Ectodermal cell (in vitro differentiated cells): ENCODE measurements around the gene NOS1AP.

Experiments used
- H3K27ac ChIP-seq: 2 replicates; pipeline ENCODE4 v1.7.0; 2013; ENCODE audit warnings: mild to moderate bottlenecking, low read depth, low read length; ENCODE audit not compliant: insufficient read depth, poor library complexity, severe bottlenecking
- H3K27me3 ChIP-seq: 2 replicates; pipeline ENCODE4 v1.7.0; 2013; ENCODE audit warnings: mild to moderate bottlenecking, low read length; ENCODE audit not compliant: insufficient read depth, control insufficient read depth, poor library complexity, severe bottlenecking
- H3K36me3 ChIP-seq: one replicate; pipeline ENCODE4 v1.7.0; 2013; ENCODE audit warnings: low read length; ENCODE audit not compliant: control insufficient read depth, insufficient read depth
- H3K4me1 ChIP-seq: one replicate; pipeline ENCODE4 v1.7.0; 2013; ENCODE audit warnings: low read length; ENCODE audit not compliant: control insufficient read depth, insufficient read depth
- H3K4me3 ChIP-seq: 2 replicates; pipeline ENCODE4 v1.7.0; 2013; ENCODE audit warnings: low read depth, low read length, control low read depth; ENCODE audit not compliant: insufficient read depth
- H3K9me3 ChIP-seq: 2 replicates; pipeline ENCODE4 v1.7.0; 2013; ENCODE audit warnings: mild to moderate bottlenecking, low read length, moderate library complexity; ENCODE audit not compliant: control insufficient read depth
- WGBS, 2 experiments: methylation state at CpG; one replicate each; pipeline ENCODE4 v1.1.7; 2013; ENCODE audit warnings: missing lambda C conversion rate in 2 of 2; 5-methylcytosine and 5-hydroxymethylcytosine counted together

Gene NOS1AP

DNA sequence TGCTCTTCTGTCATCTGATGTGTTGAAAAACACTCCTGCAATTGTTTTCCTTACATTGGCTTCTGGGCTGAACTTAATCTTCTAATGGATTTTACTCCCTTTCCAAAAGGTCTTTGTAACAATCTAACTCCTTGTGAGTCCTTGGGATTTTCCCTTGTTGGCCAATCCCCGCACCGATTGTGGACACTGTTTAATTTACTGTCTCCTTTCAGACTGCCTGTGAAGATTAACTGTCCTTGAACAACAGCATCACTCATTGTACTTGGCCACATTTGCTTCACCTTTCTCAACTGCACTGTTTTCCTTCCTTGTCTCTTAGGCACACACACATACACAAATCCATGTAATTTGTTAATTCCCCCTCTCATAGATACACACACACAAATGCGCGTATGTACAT is 186.8 kb downstream of the NOS1AP start:
- Histone ChIP-seq H3K4me3 (no peak overlapping the region), H3K4me1 (peaks cover 15% of the 10 kb centered on the region), H3K27ac (no peak overlapping the region), H3K27me3 (no peaks in the 10 kb centered on the region), H3K9me3 (no peaks in the 10 kb centered on the region), H3K36me3 (no peaks in the 10 kb centered on the region)
- 92 to 96% methylated on average over 4 of the region's 4 CpGs for WGBS, 2 experiments

GRCh38 chr1:162258394-162258793 is 188.9 kb downstream of the NOS1AP start:
- peaks cover 11% of the 10 kb centered on the region for H3K4me1 ChIP-seq
- H3K9me3 ChIP-seq, result no peaks in the 10 kb centered on the region
- 93 to 100% methylated on average over 2 of the region's 2 CpGs for WGBS, 2 experiments
- H3K36me3 ChIP-seq, result no peaks in the 10 kb centered on the region
- no peak overlapping the region for H3K4me3 ChIP-seq
- H3K27ac ChIP-seq, result no peak overlapping the region
- H3K27me3 ChIP-seq, result no peaks in the 10 kb centered on the region

DNA sequence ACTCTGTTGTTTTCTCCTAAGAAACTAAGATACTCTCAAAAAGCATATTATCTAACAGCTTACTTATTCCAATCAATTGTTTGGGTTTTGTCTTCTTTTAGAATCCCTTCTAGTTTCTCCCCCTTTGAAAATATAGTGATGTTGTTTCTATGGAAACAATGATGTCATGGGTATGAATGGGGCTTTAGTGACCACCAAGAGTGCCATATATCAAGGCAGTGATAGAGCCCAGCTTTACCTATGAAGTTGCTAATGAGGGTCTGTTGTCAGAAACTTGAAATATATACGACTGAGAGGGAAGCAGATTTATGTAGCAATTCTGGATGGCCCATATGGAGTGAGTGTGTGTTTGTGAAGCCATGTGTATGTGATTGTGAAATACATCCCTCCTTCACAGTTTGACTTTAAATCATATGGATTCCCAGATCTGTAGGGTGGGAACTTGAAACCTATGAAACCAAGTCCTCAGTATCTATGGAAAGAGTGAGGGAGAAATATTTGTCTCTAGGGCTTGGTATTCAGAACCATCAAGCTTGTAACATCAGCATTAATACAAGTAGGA is 190.5 kb downstream of the NOS1AP start:
- Histone ChIP-seq H3K4me1 (peaks cover 4% of the 10 kb centered on the region), H3K27ac (no peak overlapping the region), H3K36me3 (no peaks in the 10 kb centered on the region), H3K27me3 (no peaks in the 10 kb centered on the region), H3K4me3 (no peak overlapping the region), H3K9me3 (no peaks in the 10 kb centered on the region)
- WGBS, 2 experiments, result 72 to 80% methylated on average over 1 of the region's 1 CpG

GRCh38 chr1:162264108-162264507 is 194.6 kb downstream of the NOS1AP start:
- Histone ChIP-seq H3K9me3 (no peaks in the 10 kb centered on the region), H3K36me3 (no peaks in the 10 kb centered on the region), H3K4me1 (peaks cover 3% of the 10 kb centered on the region), H3K27ac (no peak overlapping the region), H3K27me3 (no peaks in the 10 kb centered on the region), H3K4me3 (no peak overlapping the region)
- 73% methylated on average over 1 of the region's 1 CpG for WGBS, 2 experiments

- WGBS, 2 experiments, result 91 to 95% methylated on average over 4 of the region's 4 CpGs
- no peaks in the 10 kb centered on the region for H3K36me3 ChIP-seq
- H3K4me1 ChIP-seq, result peaks cover 7% of the 10 kb centered on the region
- H3K27me3 ChIP-seq, result no peaks in the 10 kb centered on the region
- no peak overlapping the region for H3K4me3 ChIP-seq
- H3K27ac ChIP-seq, result no peak overlapping the region
- H3K9me3 ChIP-seq, result no peaks in the 10 kb centered on the region
These were observed 196.5 kb downstream of the NOS1AP start for GRCh38 chr1:162265983-162266382.

- Histone ChIP-seq H3K27ac (no peak overlapping the region), H3K4me3 (no peak overlapping the region), H3K9me3 (no peaks in the 10 kb centered on the region), H3K27me3 (no peaks in the 10 kb centered on the region), H3K36me3 (no peaks in the 10 kb centered on the region), H3K4me1 (peaks cover 7% of the 10 kb centered on the region)
- 91 to 92% methylated on average over 6 of the region's 6 CpGs for WGBS, 2 experiments
These were observed 200.7 kb downstream of the NOS1AP start for GRCh38 chr1:162270016-162270770.

- H3K4me1 ChIP-seq, result peaks cover 7% of the 10 kb centered on the region
- H3K4me3 ChIP-seq, result no peak overlapping the region
- no peak overlapping the region for H3K27ac ChIP-seq
- H3K9me3 ChIP-seq, result no peaks in the 10 kb centered on the region
- no peaks in the 10 kb centered on the region for H3K36me3 ChIP-seq
- no peaks in the 10 kb centered on the region for H3K27me3 ChIP-seq
- WGBS, 2 experiments, result 94 to 99% methylated on average over 3 of the region's 3 CpGs
These were observed 202.5 kb downstream of the NOS1AP start for GRCh38 chr1:162271972-162272371.

DNA sequence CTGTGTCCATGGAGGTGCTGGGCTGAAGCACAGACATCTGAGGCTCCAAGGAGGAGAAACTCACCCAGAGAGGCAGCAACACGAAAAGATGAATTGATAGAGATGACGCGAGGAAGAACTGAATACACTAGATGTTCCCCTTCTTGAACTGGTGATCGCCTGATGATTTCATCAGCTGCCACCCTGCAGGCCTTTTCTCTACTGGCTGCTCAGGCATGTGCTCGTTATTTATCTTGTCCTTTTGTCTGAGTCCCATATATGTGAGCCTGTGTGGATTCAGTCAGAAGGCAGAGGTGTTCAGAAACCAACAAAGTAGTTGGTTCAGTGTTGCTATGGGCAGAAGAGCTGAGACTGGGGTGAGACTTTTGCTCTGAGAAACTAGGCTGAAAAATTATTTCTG is 202.9 kb downstream of the NOS1AP start:
- Histone ChIP-seq H3K36me3 (no peaks in the 10 kb centered on the region), H3K27ac (no peak overlapping the region), H3K4me3 (no peak overlapping the region), H3K27me3 (no peaks in the 10 kb centered on the region), H3K4me1 (peaks cover 7% of the 10 kb centered on the region), H3K9me3 (no peaks in the 10 kb centered on the region)
- WGBS, 2 experiments, result 95 to 96% methylated on average over 5 of the region's 5 CpGs

DNA sequence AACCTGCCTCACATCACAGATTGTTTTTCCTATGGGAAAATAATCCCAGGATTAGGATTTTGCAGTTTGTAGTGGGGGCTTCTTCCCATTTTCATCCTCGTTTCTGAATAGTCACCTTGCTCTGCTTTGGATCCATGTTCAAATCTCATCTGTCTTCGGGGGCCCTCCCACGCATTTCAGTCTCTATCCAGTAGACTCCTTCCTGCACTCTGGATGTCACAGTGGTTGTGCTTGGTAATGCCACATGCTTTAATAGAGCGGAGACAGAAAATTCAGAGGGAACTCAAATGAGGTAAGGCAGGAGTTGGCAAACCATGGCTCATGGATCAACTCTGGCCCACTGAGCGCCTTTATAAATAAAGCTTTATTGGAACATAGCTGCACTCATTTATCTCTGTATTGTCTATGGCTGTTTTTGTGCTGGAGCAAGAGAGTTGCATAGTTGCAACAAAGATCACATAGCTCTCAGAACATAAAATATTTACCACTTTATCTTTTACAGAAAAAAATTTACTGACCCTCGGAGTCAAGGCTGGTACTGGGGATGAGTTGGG is 206.2 kb downstream of the NOS1AP start:
- Histone ChIP-seq H3K27ac (no peak overlapping the region), H3K36me3 (no peaks in the 10 kb centered on the region), H3K9me3 (no peaks in the 10 kb centered on the region), H3K4me1 (no peaks in the 10 kb centered on the region), H3K4me3 (no peak overlapping the region), H3K27me3 (no peaks in the 10 kb centered on the region)
- 90 to 96% methylated on average over 5 to 6 of the region's 6 CpGs for WGBS, 2 experiments

- WGBS, 2 experiments, result 76% methylated on average over 1 of the region's 1 CpG; no CpG with 5 or more reads in 1 of the 2 experiments
These were observed 207.0 kb downstream of the NOS1AP start for GRCh38 chr1:162276493-162276892.

More at GRCh38 chr1:162276493-162276892, 207.0 kb downstream of the NOS1AP start:
- Histone ChIP-seq H3K27me3 (no peaks in the 10 kb centered on the region), H3K36me3 (no peaks in the 10 kb centered on the region), H3K9me3 (no peaks in the 10 kb centered on the region), H3K27ac (no peak overlapping the region), H3K4me1 (no peaks in the 10 kb centered on the region), H3K4me3 (no peak overlapping the region)
